ENCODE results near the gene IDS. TPM values are rescaled to one million over a fixed set of nuclear protein-coding genes. Genes with fewer than 3 reads are reported as not detected.

Gene IDS
- total and polyA plus RNA-seq, 12 donors, result 24.0 to 89.5 (median 71.4) TPM

- ATAC-seq (peak in 1 of 8 donors; percentile 27), DNase-seq (no peak)
- WGBS, 2 donors, result 76 to 78% methylated on average over 6 of the region's 6 CpGs
- Histone ChIP-seq H3K27me3 (no peaks in the 10 kb centered on the region), H3K4me3 (no peak overlapping the region), H3K36me3 (peaks cover 0 to 87% (median 6%) of the 10 kb centered on the region in 9 donors), H3K9me3 (no peaks in the 10 kb centered on the region), H3K27ac (no peak overlapping the region), H3K4me1 (peaks cover 0 to 26% (median 0%) of the 10 kb centered on the region in 9 donors)
- intact Hi-C loops (cut with DNase I), result no loop called here
- peak in 5 of 9 donors; percentile 7 to 24 (median 22) for TF ChIP-seq CTCF (IDR thresholded peaks at IDR 0.05)
Measured at GRCh38 chrX:149487292-149487691, 17.8 kb downstream of the IDS start.

GRCh38 chrX:149476513-149476912 lies 28.6 kb downstream of the IDS start:
- 96% methylated on average over 2 of the region's 2 CpGs for WGBS, 2 donors
- Histone ChIP-seq H3K27ac (no peak overlapping the region), H3K36me3 (peaks cover 0 to 39% (median 4%) of the 10 kb centered on the region in 9 donors), H3K4me1 (no peaks in the 10 kb centered on the region), H3K9me3 (no peaks in the 10 kb centered on the region), H3K27me3 (peaks cover 0 to 10% (median 0%) of the 10 kb centered on the region in 7 donors), H3K4me3 (no peak overlapping the region)
- ATAC-seq (no peak), DNase-seq (no peak)
- intact Hi-C loops (cut with DNase I), result loop anchor here in 1 of 10 donors (10.0 kb wide), 1 partner anchor 1342 kb away; no protein-coding TSS in a partner anchor
- TF ChIP-seq CTCF (IDR thresholded peaks at IDR 0.05), result no peak

GRCh38 chrX:149473966-149474365 lies 31.1 kb downstream of the IDS start:
- intact Hi-C loops (cut with DNase I), result loop anchor here in 2 of 10 donors (5.0 to 10.0 kb wide), 2 partner anchors 1339 to 1427 kb away; no protein-coding TSS in a partner anchor
- no peaks in the 10 kb centered on the region for H3K9me3 ChIP-seq
- peaks cover 0 to 11% (median 0%) of the 10 kb centered on the region in 7 donors for H3K27me3 ChIP-seq
- WGBS, 2 donors, result 27 to 38% methylated on average over 1 of the region's 1 CpG
- peaks cover 0 to 7% (median 0%) of the 10 kb centered on the region in 9 donors for H3K4me1 ChIP-seq
- DNase-seq, result no peak
- H3K4me3 ChIP-seq, result no peak overlapping the region
- H3K36me3 ChIP-seq, result peaks cover 0 to 14% (median 0%) of the 10 kb centered on the region in 9 donors
- ATAC-seq, result no peak
- no peak for TF ChIP-seq CTCF (IDR thresholded peaks at IDR 0.05)
- H3K27ac ChIP-seq, result no peak overlapping the region

GRCh38 chrX:149473092-149473491 lies 32.0 kb downstream of the IDS start:
- 92 to 94% methylated on average over 1 of the region's 1 CpG for WGBS, 2 donors
- no peak for TF ChIP-seq CTCF (IDR thresholded peaks at IDR 0.05)
- Histone ChIP-seq H3K4me3 (no peak overlapping the region), H3K27me3 (peaks cover 0 to 11% (median 0%) of the 10 kb centered on the region in 7 donors), H3K9me3 (no peaks in the 10 kb centered on the region), H3K4me1 (peaks cover 0 to 7% (median 0%) of the 10 kb centered on the region in 9 donors), H3K36me3 (peaks cover 0 to 5% (median 0%) of the 10 kb centered on the region in 9 donors), H3K27ac (no peak overlapping the region)
- ATAC-seq (no peak), DNase-seq (no peak)
- intact Hi-C loops (cut with DNase I), result loop anchor here in 2 of 10 donors (5.0 to 10.0 kb wide), 2 partner anchors 1338 to 1426 kb away; no protein-coding TSS in a partner anchor
